Activated naive CD8-positive, alpha-beta T cell (primary cell): ENCODE measurements around the gene FAM24A.
"Not testable (repeated sequence)": the region's sequence is repeated elsewhere in the genome, so short reads cannot be mapped to it uniquely, and the experiment has no call there.

Experiments
- H3K27ac Mint-ChIP-seq: one replicate; pipeline ENCODE4 v1.8.0; 2021; ENCODE audit warnings: mixed read lengths
- H3K27me3 Mint-ChIP-seq: one replicate; pipeline ENCODE4 v1.8.0; 2021; ENCODE audit warnings: mixed read lengths
- H3K36me3 Mint-ChIP-seq: one replicate; pipeline ENCODE4 v1.8.0; 2021; ENCODE audit warnings: mixed read lengths
- H3K4me1 Mint-ChIP-seq: one replicate; pipeline ENCODE4 v1.8.0; 2021; ENCODE audit warnings: low read depth, mixed read lengths
- H3K4me3 Mint-ChIP-seq: one replicate; pipeline ENCODE4 v1.8.0; 2021; ENCODE audit warnings: mild to moderate bottlenecking, mixed read lengths
- H3K9me3 Mint-ChIP-seq: one replicate; pipeline ENCODE4 v1.8.0; 2021; ENCODE audit warnings: low read depth, mixed read lengths

Gene FAM24A, protein sequence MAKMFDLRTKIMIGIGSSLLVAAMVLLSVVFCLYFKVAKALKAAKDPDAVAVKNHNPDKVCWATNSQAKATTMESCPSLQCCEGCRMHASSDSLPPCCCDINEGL

DNA sequence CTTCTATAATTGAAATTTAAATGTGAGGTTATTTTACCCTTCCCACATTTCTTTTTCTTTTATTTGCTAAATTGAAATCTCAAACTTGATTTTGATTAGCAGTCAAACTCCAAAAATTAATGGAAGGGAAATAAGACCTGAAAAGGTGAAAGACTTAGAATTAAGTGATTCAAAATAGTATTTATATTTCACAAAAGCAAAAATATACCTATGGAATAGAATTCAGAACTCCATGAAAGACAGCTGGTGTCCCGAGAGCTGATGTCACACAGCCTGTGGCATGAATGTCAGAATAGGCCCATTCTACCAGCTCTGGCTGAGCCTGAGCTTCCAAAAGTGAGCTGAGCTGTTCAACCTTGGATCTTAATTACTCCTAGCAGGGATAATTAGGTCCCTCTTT lies at the start of gene FAM24A:
TSS of gene FAM24A (plus strand) at position 301 of the 400 bp plus-strand sequence. CDS start 1,025 bp downstream, outside the sequence.
- H3K9me3 Mint-ChIP-seq, result no peaks in the 10 kb centered on the region
- no peaks in the 10 kb centered on the region for H3K4me1 Mint-ChIP-seq
- peaks cover 11% of the 10 kb centered on the region for H3K27me3 Mint-ChIP-seq
- H3K27ac Mint-ChIP-seq, result no peak within 1 kb of the TSS
- H3K4me3 Mint-ChIP-seq, result no peak within 1 kb of the TSS
- H3K36me3 Mint-ChIP-seq, result no peaks in the 10 kb centered on the region

DNA sequence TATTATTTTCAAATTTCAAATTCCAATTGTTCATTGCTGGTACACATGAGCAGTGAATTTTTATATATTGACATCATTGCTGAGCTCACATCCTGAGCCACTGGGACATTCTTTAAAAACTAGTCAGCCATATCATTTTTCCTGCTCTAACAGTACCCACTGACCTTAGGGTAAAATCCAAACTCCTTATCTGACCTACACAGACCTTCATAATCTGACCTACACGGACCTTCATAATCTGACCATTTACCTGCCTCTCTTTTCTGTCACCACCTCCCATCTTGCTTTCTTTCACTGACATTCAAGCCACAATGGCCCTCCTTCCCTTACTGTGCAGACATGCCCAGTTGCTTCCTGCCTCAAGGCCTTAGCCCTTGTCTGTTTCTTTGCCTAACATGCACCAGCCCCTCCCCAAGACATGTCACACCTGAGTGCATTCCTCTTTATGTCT lies 48.7 kb upstream of the FAM24A start:
- Mint-ChIP-seq H3K4me3 (no peak overlapping the region), H3K27me3 (no peaks in the 10 kb centered on the region), H3K9me3 (no peaks in the 10 kb centered on the region), H3K4me1 (peaks cover 26% of the 10 kb centered on the region), H3K36me3 (peaks cover 13% of the 10 kb centered on the region), H3K27ac (no peak overlapping the region)

DNA sequence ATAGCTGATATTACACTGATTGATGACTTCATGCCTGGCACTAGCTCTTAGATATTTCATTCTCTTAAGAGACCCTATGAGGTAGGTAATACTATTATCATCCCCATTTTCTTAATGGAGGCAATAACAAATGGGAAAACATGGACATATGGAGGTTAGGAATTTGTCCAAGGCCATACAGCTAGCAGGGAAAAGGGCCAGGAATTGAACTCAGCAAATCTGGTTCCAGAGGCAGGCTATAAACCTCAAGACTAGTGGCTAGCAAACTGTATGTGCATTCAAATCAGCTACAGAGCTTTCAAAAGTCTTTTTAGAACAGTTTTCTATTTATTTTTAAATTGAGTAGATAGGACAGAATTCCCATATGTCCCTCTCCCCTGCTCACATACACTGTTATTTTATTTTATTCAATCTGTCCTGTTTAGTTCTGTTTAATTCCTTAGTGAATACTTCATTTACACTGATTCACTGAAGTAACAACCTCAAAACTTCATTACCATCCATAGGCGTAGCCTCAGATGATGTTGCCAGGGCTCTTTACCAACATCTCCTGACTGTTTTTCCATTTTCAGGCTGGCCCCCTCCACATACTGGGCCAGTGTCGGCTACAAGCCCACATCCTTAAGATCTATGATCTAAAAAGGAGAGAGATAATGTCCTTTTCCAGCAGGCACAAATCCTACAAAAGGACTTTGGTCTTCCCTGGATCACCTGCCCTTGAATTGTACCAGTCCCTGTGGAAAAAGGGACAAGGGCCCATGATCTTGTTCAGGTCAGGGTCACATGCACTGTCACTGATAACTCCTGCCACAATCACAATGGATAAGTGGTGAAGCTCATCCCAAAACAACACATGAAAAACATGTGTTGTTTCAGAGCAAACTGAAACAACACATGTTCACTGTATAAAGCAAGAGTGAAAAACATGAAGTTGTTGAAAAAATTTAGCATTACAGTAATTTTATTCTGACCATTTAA lies 46.9 kb upstream of the FAM24A start:
- no peak overlapping the region for H3K27ac Mint-ChIP-seq
- no peak overlapping the region for H3K4me3 Mint-ChIP-seq
- peaks cover 13% of the 10 kb centered on the region for H3K36me3 Mint-ChIP-seq
- no peaks in the 10 kb centered on the region for H3K27me3 Mint-ChIP-seq
- H3K4me1 Mint-ChIP-seq, result peaks cover 41% of the 10 kb centered on the region
- H3K9me3 Mint-ChIP-seq, result no peaks in the 10 kb centered on the region

DNA sequence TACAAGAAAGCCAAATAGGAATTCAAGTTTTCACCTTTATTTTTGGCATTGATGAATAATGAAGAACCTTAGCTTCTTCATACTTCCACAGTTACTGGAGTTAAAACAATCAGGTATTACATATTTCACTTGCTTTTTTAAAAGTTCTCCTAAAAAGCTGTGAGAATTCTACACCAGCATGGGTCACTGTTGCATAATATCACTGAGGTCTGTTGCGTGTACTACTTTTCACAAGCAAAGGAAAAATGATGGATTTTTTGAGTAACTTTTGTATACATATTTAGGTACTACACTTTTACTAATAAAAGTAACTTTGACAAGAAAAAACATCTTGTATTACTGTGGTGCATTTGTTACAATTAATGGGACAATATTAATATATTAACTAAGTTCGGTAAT lies 46.2 kb upstream of the FAM24A start:
- Mint-ChIP-seq H3K27ac (no peak overlapping the region), H3K27me3 (no peaks in the 10 kb centered on the region), H3K36me3 (peaks cover 8% of the 10 kb centered on the region), H3K4me1 (peaks cover 43% of the 10 kb centered on the region), H3K4me3 (no peak overlapping the region), H3K9me3 (no peaks in the 10 kb centered on the region)

DNA sequence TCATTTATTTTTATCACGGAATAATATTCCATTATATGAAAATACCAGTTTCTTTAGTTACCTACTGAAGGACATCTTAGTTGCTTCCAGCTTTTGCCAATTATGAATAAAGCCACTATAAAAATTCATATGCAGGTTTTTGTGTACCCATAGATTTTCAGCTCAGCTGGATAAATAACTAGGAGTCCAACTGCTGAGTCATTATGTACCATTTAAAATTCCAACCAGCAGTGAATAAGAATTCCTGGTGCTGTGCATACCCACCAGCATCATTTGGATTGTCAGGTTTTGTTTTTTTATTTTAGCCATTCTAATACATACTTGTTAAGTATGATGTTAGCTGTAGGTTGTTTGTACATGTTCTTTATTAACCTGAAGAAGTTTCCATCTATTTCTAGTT lies 45.5 kb upstream of the FAM24A start:
- H3K27me3 Mint-ChIP-seq, result no peaks in the 10 kb centered on the region
- peaks cover 8% of the 10 kb centered on the region for H3K36me3 Mint-ChIP-seq
- no peak overlapping the region for H3K27ac Mint-ChIP-seq
- H3K9me3 Mint-ChIP-seq, result no peaks in the 10 kb centered on the region
- peaks cover 48% of the 10 kb centered on the region for H3K4me1 Mint-ChIP-seq
- no peak overlapping the region for H3K4me3 Mint-ChIP-seq

DNA sequence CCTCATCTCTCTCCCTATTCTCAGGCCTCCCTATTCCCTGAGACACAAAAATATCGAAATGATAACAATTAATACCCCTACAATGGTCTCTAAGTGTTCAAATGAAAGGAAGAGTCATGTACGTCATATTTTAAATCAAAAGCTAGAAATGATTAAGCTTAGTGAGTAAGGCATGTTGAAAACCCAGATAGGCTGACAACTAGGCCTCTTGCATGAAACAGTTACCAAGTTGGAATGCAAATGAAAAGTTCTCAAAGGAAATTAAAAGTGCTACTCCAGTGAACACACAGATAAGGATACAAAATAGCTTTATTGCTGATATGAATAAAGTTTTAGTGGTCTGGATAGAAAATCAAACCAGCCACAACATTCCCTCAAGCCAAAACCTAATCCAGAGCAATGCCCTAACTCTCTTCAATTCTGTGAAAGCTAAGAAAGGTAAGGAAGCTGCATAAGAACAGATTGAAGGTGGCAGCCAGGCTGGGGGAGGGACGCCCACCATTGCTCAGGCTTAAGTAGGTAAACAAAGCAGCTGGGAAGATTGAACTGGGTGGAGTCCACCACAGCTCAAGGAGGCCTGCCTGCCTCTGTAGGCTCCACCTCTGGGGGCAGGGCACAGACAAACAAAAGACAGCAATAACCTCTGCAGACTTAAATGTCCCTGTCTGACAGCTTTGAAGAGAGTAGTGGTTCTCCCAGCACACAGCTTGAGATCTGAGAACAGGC lies 43.5 kb upstream of the FAM24A start:
- H3K36me3 Mint-ChIP-seq, H3K9me3 Mint-ChIP-seq, H3K27ac Mint-ChIP-seq, H3K27me3 Mint-ChIP-seq: not testable (repeated sequence)
- Mint-ChIP-seq H3K4me3 (peak overlapping the region; percentile 42), H3K4me1 (peaks cover 51% of the 10 kb centered on the region)

DNA sequence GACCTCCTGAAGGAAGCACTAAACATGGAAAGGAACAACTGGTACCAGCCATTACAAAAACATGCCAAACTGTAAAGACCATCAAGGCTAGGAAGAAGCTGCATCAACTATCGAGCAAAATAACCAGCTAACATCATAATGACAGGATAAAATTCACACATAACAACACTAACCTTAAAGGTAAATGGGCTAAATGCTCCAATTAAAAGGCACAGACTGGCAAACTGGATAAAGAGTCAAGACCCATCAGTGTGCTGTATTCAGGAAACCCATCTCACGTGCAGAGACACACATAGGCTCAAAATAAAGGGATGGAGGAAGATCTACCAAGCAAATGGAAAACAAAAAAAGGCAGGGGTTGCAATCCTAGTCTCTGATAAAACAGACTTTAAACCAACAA lies 41.6 kb upstream of the FAM24A start:
- peaks cover 45% of the 10 kb centered on the region for H3K4me1 Mint-ChIP-seq
- H3K36me3 Mint-ChIP-seq, result peaks cover 16% of the 10 kb centered on the region
- not testable (repeated sequence) for H3K27ac Mint-ChIP-seq, H3K4me3 Mint-ChIP-seq, H3K27me3 Mint-ChIP-seq, H3K9me3 Mint-ChIP-seq

DNA sequence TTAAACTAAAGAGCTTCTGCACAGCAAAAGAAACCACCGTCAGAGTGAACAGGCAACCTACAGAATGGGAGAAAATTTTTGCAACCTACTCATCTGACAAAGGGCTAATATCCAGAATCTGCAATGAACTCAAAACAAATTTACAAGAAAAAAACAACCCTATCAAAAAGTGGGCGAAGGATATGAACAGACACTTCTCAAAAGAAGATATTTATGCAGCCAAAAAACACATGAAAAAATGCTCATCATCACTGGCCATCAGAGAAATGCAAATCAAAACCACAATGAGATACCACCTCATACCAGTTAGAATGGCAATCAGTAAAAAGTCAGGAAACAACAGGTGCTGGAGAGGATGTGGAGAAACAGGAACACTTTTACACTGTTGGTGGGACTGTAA lies 38.5 kb upstream of the FAM24A start:
- Mint-ChIP-seq H3K36me3 (peaks cover 21% of the 10 kb centered on the region), H3K4me1 (peaks cover 54% of the 10 kb centered on the region)
- not testable (repeated sequence) for H3K9me3 Mint-ChIP-seq, H3K4me3 Mint-ChIP-seq, H3K27ac Mint-ChIP-seq, H3K27me3 Mint-ChIP-seq

DNA sequence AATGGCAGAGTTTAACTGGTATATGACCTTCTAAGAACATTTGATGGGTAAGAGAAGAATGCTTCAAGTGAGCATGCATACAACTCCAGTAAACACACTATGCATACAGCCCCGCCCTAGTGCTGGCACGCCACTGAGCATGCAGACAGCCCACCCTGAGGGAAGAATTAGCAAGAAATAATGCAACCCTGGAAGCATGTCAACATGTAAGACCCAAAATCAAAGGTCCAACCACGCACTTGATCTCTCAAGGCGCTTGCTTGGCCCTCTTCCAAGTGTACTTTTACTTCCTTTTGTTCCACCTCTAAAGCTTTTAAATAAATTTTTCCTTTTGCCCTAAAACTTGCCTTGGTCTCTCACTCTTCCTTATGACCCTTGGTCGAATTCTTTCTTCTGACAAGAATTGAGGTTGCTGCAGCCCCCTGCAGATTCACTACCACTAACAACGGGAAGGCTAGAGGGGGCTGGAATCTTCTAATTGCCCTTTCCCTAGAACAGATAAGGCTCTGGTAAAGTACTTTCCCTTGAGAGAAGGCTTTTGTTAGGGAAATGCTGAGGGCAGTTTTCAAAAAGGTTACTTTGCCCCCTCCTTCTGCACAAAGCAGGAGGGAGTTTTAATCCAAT lies 34.5 kb upstream of the FAM24A start:
- no peak overlapping the region for H3K27ac Mint-ChIP-seq
- no peak overlapping the region for H3K4me3 Mint-ChIP-seq
- peaks cover 6% of the 10 kb centered on the region for H3K9me3 Mint-ChIP-seq
- H3K36me3 Mint-ChIP-seq, result peaks cover 21% of the 10 kb centered on the region
- peaks cover 60% of the 10 kb centered on the region for H3K4me1 Mint-ChIP-seq
- no peaks in the 10 kb centered on the region for H3K27me3 Mint-ChIP-seq

DNA sequence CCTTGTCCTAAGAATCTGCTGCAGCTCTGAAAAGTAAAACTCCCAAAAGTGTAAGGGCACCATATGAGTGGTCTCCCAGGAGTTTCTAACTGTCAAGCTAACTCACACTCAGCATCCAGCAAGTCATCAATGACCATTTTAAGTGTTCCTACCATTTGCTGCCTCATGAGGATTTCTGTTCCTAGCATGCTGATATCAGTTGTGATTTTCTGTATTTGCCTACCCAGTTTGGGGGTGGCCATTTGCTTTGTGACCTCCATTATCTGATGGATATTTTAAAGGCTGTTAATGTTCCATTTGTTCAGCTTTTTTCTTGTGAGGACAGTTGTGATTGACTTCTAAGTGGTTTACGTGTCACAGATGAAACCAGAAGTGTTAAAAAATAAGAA lies 33.9 kb upstream of the FAM24A start:
- no peak overlapping the region for H3K27ac Mint-ChIP-seq
- H3K9me3 Mint-ChIP-seq, result peaks cover 6% of the 10 kb centered on the region
- peaks cover 60% of the 10 kb centered on the region for H3K4me1 Mint-ChIP-seq
- no peak overlapping the region for H3K4me3 Mint-ChIP-seq
- H3K27me3 Mint-ChIP-seq, result no peaks in the 10 kb centered on the region
- H3K36me3 Mint-ChIP-seq, result peaks cover 21% of the 10 kb centered on the region

DNA sequence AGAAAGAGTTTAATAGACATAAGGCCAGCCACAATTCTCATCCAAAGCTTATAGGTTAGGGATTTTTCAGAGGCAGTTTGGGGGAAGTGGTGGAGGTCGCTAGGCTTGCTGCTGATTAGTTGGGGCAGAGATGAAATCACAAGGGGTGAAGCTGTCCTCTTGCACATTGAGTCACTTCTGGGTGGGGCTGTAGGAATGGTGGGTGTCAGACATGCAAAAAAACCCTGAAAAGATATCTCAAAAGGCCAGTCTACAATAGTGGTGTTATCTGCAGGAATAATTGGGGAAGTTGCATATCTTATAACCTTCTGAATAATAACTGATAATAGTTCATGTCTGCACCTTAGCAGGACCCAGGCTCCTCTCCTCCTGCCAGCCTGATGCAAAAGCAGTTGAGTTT lies 33.1 kb upstream of the FAM24A start:
- Mint-ChIP-seq H3K4me3 (peak overlapping the region; percentile 93), H3K27me3 (no peaks in the 10 kb centered on the region), H3K9me3 (peaks cover 6% of the 10 kb centered on the region), H3K4me1 (peaks cover 60% of the 10 kb centered on the region), H3K36me3 (peaks cover 18% of the 10 kb centered on the region), H3K27ac (no peak overlapping the region)

DNA sequence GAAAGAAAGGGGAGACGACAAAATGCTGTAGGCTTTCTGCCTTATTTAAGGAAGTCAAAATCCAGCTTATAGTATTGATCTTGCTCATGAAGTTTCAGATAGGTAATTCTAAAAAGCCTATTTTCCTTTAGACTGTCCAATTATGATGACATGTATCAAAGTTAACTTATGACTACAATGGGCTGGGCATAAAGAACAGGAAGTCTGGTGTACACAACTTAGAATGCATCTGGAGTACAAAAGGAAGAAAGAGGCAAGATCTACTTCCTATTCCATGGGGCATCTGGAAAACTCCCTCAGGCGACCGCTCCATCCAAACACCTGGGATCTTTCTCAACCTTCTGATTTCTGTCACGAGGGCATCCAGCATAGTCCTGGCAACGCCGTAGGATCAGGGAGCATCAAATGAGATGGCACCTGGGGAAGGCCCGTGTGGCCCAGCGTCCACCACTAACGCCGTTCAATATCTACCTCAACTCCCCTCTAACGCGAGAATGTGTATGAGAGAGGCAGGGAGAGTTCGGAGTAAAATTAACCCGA lies 31.5 kb upstream of the FAM24A start:
- peaks cover 63% of the 10 kb centered on the region for H3K4me1 Mint-ChIP-seq
- H3K36me3 Mint-ChIP-seq, result peaks cover 13% of the 10 kb centered on the region
- peak overlapping the region; percentile 95 for H3K27ac Mint-ChIP-seq
- no peaks in the 10 kb centered on the region for H3K27me3 Mint-ChIP-seq
- H3K4me3 Mint-ChIP-seq, result peak overlapping the region; percentile 93
- H3K9me3 Mint-ChIP-seq, result no peaks in the 10 kb centered on the region

DNA sequence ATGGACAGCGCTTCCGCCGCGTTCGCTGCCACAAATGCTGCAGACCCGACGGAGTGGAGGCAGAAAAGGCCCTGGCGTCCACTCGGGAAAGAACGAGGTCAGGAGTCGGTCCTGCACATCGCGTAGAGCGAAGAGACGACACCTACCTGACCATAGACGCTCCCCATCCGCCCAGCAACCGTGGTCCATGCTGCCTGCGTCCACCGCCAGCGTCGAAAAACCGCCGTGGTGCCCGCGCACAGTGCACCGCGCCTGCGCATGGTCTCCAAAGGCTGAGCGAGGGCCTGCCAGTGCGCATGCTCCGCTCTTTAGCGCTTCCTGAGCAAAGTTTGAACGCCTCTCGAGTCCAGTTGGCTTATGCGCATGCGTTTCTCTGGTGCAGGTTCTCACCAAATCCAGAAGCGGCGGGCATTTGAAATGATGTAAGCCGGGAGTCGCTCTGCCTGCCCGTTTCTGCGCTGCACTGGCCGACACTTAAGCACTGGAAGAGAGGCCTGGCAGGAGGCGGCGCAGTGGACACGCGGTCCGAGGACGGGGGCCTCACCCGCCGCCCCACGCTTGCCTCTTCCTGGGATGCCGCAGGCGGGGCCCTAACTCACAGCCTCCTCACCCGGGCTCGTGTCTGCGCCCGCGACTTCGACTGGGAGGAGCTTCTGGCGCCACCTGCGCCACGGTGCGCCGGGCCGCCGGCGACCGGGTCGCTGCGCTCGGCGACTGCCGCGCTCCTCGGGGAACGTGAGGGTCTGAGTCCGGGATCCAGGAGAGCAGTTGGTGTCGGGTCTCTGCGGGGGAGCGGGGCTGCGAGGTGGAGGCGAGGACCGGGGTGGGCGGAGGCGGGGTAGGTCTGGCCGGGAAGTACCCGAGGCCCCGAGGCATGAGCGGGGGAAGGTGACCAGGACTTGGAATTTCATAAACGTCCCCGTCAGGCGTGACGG lies 30.8 kb upstream of the FAM24A start, which contains the start of gene FAM24B:
TSS of gene FAM24B (minus strand) at position 243 of the 935 bp plus-strand sequence. CDS start 29,066 bp downstream, outside the sequence.
- H3K4me3 Mint-ChIP-seq, result peak within 1 kb of the TSS; percentile 93
- H3K9me3 Mint-ChIP-seq, result no peaks in the 10 kb centered on the region
- H3K36me3 Mint-ChIP-seq, result peaks cover 13% of the 10 kb centered on the region
- H3K4me1 Mint-ChIP-seq, result peaks cover 56% of the 10 kb centered on the region
- H3K27me3 Mint-ChIP-seq, result no peaks in the 10 kb centered on the region
- H3K27ac Mint-ChIP-seq, result peak within 1 kb of the TSS; percentile 95

DNA sequence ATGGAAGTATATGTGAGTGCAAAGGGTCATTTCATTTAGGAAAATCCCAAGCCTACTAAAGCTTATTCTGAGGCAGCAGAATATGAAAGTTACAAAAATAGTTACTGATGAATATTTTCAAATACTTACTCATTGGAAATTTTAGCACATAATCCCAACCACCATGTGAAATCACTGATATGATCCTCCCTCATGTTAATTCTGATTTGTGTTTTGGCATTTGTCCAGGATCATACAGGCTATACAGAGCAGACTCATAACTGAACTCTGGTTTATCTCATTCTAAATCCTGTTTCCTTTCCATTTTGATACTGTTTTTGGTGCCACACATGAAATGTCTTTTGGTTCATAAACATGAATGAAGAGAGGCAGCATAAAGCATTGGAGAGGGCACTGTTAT lies 27.6 kb upstream of the FAM24A start:
- Mint-ChIP-seq H3K27ac (no peak overlapping the region), H3K27me3 (no peaks in the 10 kb centered on the region), H3K36me3 (peaks cover 12% of the 10 kb centered on the region), H3K4me3 (peak overlapping the region; percentile 4), H3K9me3 (no peaks in the 10 kb centered on the region), H3K4me1 (peaks cover 30% of the 10 kb centered on the region)
